ENCODE results near the gene PPFIBP1.
A peak's percentile ranks its signal among the peaks of the same experiment; 100 is the strongest.

PPFIBP1 gene

DNA sequence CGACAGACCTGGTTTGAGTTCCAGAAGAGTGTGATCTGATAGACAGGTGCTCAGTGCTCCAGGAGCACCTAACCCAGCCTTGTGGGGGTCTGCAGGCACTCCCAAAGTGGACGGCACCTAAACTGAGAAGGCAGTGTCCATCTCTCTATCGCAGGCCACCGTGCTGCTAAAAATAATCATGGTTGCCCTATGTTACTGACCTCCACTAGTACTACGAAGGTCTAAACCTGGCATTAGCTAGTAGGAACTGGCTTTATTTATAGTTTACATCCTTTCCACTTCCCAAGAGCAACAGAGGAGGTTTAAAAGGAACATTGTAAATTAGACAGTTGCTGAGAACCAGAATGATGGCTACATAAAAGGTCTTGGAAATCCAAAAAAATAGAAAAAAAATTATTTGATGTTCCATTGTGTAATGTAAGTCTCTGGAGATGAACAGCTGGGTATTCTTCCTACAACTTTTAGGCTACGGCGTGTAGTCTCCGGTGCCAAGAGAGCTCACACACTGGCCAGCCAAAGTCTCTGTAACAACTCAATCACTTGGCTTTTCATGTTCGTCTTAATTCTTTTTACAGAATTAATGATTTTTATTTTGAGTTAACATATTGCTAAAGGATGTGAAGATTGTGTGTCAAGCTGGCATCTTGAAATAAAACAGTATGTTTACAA, 27.3 kb downstream of the PPFIBP1 start:
- Mint-ChIP-seq H3K9me3 (no peaks in the 10 kb centered on the region), H3K27me3 (ENCODE audit: low read depth, poor library complexity) (no peaks in the 10 kb centered on the region), H3K27ac (no peak overlapping the region), H3K4me1 (peaks cover 72% of the 10 kb centered on the region), H3K36me3 (ENCODE audit: low read depth) (peaks cover 18% of the 10 kb centered on the region), H3K4me3 (no peak overlapping the region)
- DNase-seq: no peak
- TF ChIP-seq, protein P1, sequence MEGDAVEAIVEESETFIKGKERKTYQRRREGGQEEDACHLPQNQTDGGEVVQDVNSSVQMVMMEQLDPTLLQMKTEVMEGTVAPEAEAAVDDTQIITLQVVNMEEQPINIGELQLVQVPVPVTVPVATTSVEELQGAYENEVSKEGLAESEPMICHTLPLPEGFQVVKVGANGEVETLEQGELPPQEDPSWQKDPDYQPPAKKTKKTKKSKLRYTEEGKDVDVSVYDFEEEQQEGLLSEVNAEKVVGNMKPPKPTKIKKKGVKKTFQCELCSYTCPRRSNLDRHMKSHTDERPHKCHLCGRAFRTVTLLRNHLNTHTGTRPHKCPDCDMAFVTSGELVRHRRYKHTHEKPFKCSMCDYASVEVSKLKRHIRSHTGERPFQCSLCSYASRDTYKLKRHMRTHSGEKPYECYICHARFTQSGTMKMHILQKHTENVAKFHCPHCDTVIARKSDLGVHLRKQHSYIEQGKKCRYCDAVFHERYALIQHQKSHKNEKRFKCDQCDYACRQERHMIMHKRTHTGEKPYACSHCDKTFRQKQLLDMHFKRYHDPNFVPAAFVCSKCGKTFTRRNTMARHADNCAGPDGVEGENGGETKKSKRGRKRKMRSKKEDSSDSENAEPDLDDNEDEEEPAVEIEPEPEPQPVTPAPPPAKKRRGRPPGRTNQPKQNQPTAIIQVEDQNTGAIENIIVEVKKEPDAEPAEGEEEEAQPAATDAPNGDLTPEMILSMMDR (IDR thresholded peaks at IDR 0.05): no peak

DNA sequence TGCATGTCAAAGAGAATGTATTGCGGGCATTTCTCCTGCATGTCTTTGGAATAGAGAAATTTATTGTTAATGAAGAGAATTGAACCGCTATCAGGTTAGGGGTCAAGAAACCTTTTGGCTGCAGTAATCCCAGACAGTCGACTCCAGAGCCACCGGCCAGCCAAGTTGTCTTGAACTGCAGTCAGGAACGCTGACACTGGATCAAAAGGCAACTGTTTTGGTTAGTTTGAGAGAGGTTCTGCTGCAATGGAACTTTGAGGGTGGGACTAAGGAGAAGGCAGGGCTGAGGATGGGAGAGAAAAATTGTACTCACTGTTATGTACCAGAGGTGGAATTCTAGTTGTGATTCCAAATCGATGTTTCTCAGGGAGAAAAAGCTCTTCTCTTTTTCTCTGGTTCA, 28.2 kb downstream of the PPFIBP1 start:
- Mint-ChIP-seq H3K36me3 (ENCODE audit: low read depth) (peaks cover 18% of the 10 kb centered on the region), H3K27me3 (ENCODE audit: low read depth, poor library complexity) (no peaks in the 10 kb centered on the region), H3K27ac (no peak overlapping the region), H3K4me1 (peaks cover 75% of the 10 kb centered on the region), H3K9me3 (no peaks in the 10 kb centered on the region), H3K4me3 (no peak overlapping the region)
- TF ChIP-seq, protein P1 (IDR thresholded peaks at IDR 0.05): no peak
- no peak for DNase-seq

DNA sequence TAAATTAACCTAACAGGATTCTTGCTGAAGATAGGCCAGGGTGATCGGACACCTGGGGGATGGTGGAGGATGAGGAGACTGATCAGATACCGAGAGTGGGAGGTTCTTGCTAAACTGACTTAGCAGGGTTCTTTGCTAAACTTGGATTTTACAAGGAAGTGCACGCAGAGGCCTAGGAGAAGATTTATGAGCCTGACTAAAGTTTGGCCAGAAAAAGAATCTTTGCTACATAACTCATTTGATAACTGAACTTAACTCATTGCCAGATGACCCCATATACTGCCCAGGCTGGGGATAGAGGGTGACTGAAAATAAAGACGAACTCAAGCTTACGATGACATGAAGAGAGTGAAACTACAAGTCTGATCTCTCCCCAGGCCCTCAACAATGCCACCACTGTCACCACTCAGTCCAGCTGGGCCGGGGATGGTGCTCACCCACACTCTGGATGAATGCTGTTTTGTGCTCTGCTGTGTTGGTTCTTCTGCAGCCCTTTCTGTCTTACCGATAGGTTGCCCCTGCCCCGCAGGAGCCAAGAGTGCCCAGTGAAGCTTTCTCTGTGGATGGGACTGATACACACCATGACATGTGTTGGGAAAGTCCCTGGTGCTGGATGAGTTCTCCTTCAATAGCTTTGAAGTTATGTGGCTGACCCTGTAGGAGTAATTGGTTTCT, 29.0 kb downstream of the PPFIBP1 start:
- Mint-ChIP-seq H3K4me3 (no peak overlapping the region), H3K27ac (peak overlapping the region; percentile 49), H3K36me3 (ENCODE audit: low read depth) (peaks cover 18% of the 10 kb centered on the region), H3K27me3 (ENCODE audit: low read depth, poor library complexity) (no peaks in the 10 kb centered on the region), H3K9me3 (no peaks in the 10 kb centered on the region), H3K4me1 (peaks cover 74% of the 10 kb centered on the region)
- no peak for DNase-seq
- TF ChIP-seq, protein P1 (IDR thresholded peaks at IDR 0.05): no peak

DNA sequence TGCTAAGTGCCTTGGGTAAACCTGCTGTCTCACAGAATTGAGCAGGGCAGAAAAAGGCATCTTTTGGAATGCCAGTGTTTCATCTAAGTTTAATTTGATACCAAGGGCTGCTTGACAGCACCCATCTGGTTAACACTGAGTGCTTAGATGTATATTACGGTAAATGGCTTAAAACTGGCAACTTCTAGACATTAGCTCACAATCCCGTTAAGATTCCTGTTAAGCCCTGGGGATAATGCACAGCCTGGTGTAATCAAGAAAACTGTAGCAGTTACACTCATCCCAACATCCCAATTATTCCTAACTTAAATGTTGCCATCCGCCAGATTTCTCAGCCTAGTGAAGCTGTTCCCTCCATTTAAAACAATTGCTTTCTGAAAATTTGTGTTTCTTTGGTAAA, 29.9 kb downstream of the PPFIBP1 start:
- Mint-ChIP-seq H3K4me1 (peaks cover 65% of the 10 kb centered on the region), H3K9me3 (no peaks in the 10 kb centered on the region), H3K4me3 (no peak overlapping the region), H3K27me3 (ENCODE audit: low read depth, poor library complexity) (no peaks in the 10 kb centered on the region), H3K27ac (no peak overlapping the region), H3K36me3 (ENCODE audit: low read depth) (peaks cover 18% of the 10 kb centered on the region)
- no peak for DNase-seq
- TF ChIP-seq, protein P1 (IDR thresholded peaks at IDR 0.05): no peak

DNA sequence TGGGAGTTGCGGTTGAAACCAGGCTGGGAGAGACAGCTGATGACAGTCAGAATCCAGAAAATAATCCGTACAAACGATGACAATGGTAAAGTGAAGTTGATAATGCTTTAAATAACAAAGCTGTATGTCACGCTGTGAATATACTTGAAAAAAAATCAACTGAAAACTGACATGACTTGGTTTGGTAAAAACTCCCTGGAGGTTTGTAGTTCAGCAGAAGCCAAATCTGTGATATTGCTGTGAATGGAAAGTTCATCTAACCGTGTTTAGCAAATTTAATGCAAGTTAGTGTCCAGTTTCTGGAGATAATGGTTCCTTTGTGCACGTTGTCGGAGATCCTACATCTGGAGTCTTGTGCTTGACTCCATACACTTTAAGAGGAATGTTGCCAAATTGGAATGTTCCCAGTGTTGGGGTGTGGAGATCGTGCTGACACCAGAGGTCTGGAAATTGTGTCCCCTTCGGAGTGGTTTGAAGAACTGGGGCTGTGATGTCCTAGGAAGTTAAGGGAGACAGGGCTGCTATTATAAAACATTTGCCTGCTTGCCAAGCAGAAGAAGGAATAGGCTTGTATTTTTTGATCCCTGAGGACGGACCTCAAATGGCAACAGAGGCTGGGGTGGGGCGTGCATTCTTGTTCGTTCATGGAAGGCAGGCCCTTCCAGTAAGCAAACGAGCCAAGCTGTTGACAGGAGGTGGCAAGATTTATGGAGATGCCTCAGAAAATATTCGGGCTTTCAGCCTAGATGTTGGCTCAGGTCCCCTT, 30.6 kb downstream of the PPFIBP1 start:
- H3K27me3 Mint-ChIP-seq (ENCODE audit: low read depth, poor library complexity): peaks cover 2% of the 10 kb centered on the region
- H3K9me3 Mint-ChIP-seq: no peaks in the 10 kb centered on the region
- peaks cover 58% of the 10 kb centered on the region for H3K4me1 Mint-ChIP-seq
- TF ChIP-seq, protein P1 (IDR thresholded peaks at IDR 0.05): no peak
- peak overlapping the region; percentile 14 for H3K4me3 Mint-ChIP-seq
- peak overlapping the region; percentile 95 for H3K27ac Mint-ChIP-seq
- DNase-seq: peak; percentile 46
- peaks cover 18% of the 10 kb centered on the region for H3K36me3 Mint-ChIP-seq (ENCODE audit: low read depth)
